Adipocyte (in vitro differentiated cells): Measurements from ENCODE around the gene ROR1.

ENCODE experiments used
- DNase-seq: peaks from one replicate; pipeline ENCODE4 v3.0.0-alpha.2; 2015; ENCODE audit warnings: low read depth
- H3K27me3 ChIP-seq: replicated peaks from 2 replicates; pipeline ENCODE4 v1.7.0; 2013; ENCODE audit warnings: mild to moderate bottlenecking, low read length, moderate library complexity; ENCODE audit not compliant: control insufficient read depth, insufficient read depth
- H3K36me3 ChIP-seq: 2 replicates; pipeline ENCODE4 v1.7.0; 2013; ENCODE audit warnings: low read length, mild to moderate bottlenecking, moderate library complexity; ENCODE audit not compliant: control insufficient read depth, insufficient read depth, severe bottlenecking
- H3K4me1 ChIP-seq: 2 replicates; pipeline ENCODE4 v1.7.0; 2013; ENCODE audit warnings: mild to moderate bottlenecking, low read length, moderate library complexity; ENCODE audit not compliant: control insufficient read depth, insufficient read depth
- H3K4me3 ChIP-seq: 2 replicates; pipeline ENCODE4 v1.7.0; 2013; ENCODE audit warnings: mild to moderate bottlenecking, low read length, moderate library complexity
- H3K9ac ChIP-seq: 2 replicates; pipeline ENCODE4 v1.7.0; 2013; ENCODE audit warnings: mild to moderate bottlenecking, low read length, moderate library complexity
- H3K9me3 ChIP-seq: 2 replicates; pipeline ENCODE4 v1.7.0; 2013; ENCODE audit warnings: mild to moderate bottlenecking, low read length, moderate library complexity; ENCODE audit not compliant: control insufficient read depth

The ROR1 gene

GRCh38 chr1:64121766-64122385 lies 348.1 kb downstream of the ROR1 start:
- no peaks in the 10 kb centered on the region for H3K36me3 ChIP-seq
- H3K9me3 ChIP-seq = no peaks in the 10 kb centered on the region
- H3K4me1 ChIP-seq = peaks cover 21% of the 10 kb centered on the region
- no peak overlapping the region for H3K9ac ChIP-seq
- H3K27me3 ChIP-seq = no peaks in the 10 kb centered on the region
- DNase-seq = no peak
- no peak overlapping the region for H3K4me3 ChIP-seq

- H3K4me1 ChIP-seq = peaks cover 21% of the 10 kb centered on the region
- H3K9me3 ChIP-seq = no peaks in the 10 kb centered on the region
- H3K4me3 ChIP-seq = no peak overlapping the region
- H3K9ac ChIP-seq = no peak overlapping the region
- DNase-seq = no peak
- no peaks in the 10 kb centered on the region for H3K36me3 ChIP-seq
- H3K27me3 ChIP-seq = no peaks in the 10 kb centered on the region
These were observed 348.8 kb downstream of the ROR1 start for GRCh38 chr1:64122588-64122987.

GRCh38 chr1:64124704-64125440 lies 351.1 kb downstream of the ROR1 start:
- peaks cover 21% of the 10 kb centered on the region for H3K4me1 ChIP-seq
- DNase-seq = no peak
- H3K36me3 ChIP-seq = no peaks in the 10 kb centered on the region
- H3K4me3 ChIP-seq = no peak overlapping the region
- no peaks in the 10 kb centered on the region for H3K9me3 ChIP-seq
- no peak overlapping the region for H3K9ac ChIP-seq
- H3K27me3 ChIP-seq = no peaks in the 10 kb centered on the region

GRCh38 chr1:64126581-64126980 lies 352.8 kb downstream of the ROR1 start:
- Histone ChIP-seq H3K4me1 (peaks cover 21% of the 10 kb centered on the region), H3K4me3 (no peak overlapping the region), H3K36me3 (no peaks in the 10 kb centered on the region), H3K9me3 (no peaks in the 10 kb centered on the region), H3K9ac (no peak overlapping the region), H3K27me3 (no peaks in the 10 kb centered on the region)
- no peak for DNase-seq

GRCh38 chr1:64127297-64127696 lies 353.5 kb downstream of the ROR1 start:
- H3K27me3 ChIP-seq = no peaks in the 10 kb centered on the region
- H3K4me1 ChIP-seq = peaks cover 21% of the 10 kb centered on the region
- H3K4me3 ChIP-seq = no peak overlapping the region
- H3K9me3 ChIP-seq = no peaks in the 10 kb centered on the region
- DNase-seq = no peak
- H3K36me3 ChIP-seq = no peaks in the 10 kb centered on the region
- no peak overlapping the region for H3K9ac ChIP-seq

- H3K4me1 ChIP-seq = peaks cover 35% of the 10 kb centered on the region
- H3K4me3 ChIP-seq = no peak overlapping the region
- DNase-seq = no peak
- H3K9ac ChIP-seq = no peak overlapping the region
- no peaks in the 10 kb centered on the region for H3K27me3 ChIP-seq
- H3K9me3 ChIP-seq = no peaks in the 10 kb centered on the region
- no peaks in the 10 kb centered on the region for H3K36me3 ChIP-seq
These were observed 355.9 kb downstream of the ROR1 start for GRCh38 chr1:64129701-64130100.

- no peaks in the 10 kb centered on the region for H3K36me3 ChIP-seq
- H3K9me3 ChIP-seq = no peaks in the 10 kb centered on the region
- no peaks in the 10 kb centered on the region for H3K27me3 ChIP-seq
- H3K9ac ChIP-seq = no peak overlapping the region
- no peak for DNase-seq
- no peak overlapping the region for H3K4me3 ChIP-seq
- H3K4me1 ChIP-seq = peaks cover 37% of the 10 kb centered on the region
These were observed 357.3 kb downstream of the ROR1 start for GRCh38 chr1:64131155-64131554.

GRCh38 chr1:64133036-64133435 lies 359.2 kb downstream of the ROR1 start:
- H3K9me3 ChIP-seq = no peaks in the 10 kb centered on the region
- H3K9ac ChIP-seq = peak overlapping the region; percentile 34
- peak; percentile 69 for DNase-seq
- H3K4me3 ChIP-seq = peak overlapping the region; percentile 40
- H3K27me3 ChIP-seq = no peaks in the 10 kb centered on the region
- peaks cover 49% of the 10 kb centered on the region for H3K4me1 ChIP-seq
- H3K36me3 ChIP-seq = peaks cover 2% of the 10 kb centered on the region

GRCh38 chr1:64135462-64136223 lies 361.8 kb downstream of the ROR1 start:
- Histone ChIP-seq H3K27me3 (no peaks in the 10 kb centered on the region), H3K4me1 (peaks cover 49% of the 10 kb centered on the region), H3K4me3 (no peak overlapping the region), H3K9ac (peak overlapping the region; percentile 37), H3K9me3 (no peaks in the 10 kb centered on the region), H3K36me3 (peaks cover 17% of the 10 kb centered on the region)
- no peak for DNase-seq

GRCh38 chr1:64136296-64136695 lies 362.5 kb downstream of the ROR1 start:
- Histone ChIP-seq H3K27me3 (no peaks in the 10 kb centered on the region), H3K9ac (peak overlapping the region; percentile 75), H3K36me3 (peaks cover 24% of the 10 kb centered on the region), H3K9me3 (no peaks in the 10 kb centered on the region), H3K4me1 (peaks cover 49% of the 10 kb centered on the region), H3K4me3 (no peak overlapping the region)
- no peak for DNase-seq

GRCh38 chr1:64136752-64137411 lies 363.1 kb downstream of the ROR1 start:
- peak; percentile 94 for DNase-seq
- Histone ChIP-seq H3K9me3 (no peaks in the 10 kb centered on the region), H3K27me3 (no peaks in the 10 kb centered on the region), H3K9ac (peak overlapping the region; percentile 75), H3K36me3 (peaks cover 29% of the 10 kb centered on the region), H3K4me3 (no peak overlapping the region), H3K4me1 (peaks cover 49% of the 10 kb centered on the region)
